SJCRH30 (cell line): ENCODE data around the gene CIAPIN1. TPM values are rescaled to one million over a fixed set of nuclear protein-coding genes. Genes with fewer than 3 reads are reported as not detected.

Source experiments
- DNase-seq, 2 experiments: peaks; one replicate each; pipeline ENCODE4 v3.0.0-alpha.2; 2015 to 2020
- H3K27ac ChIP-seq: fragments of 250-450 bp; sonication (Bioruptor Pico); 2 replicates; pipeline ENCODE4 v1.5.1; 2020; ENCODE audit warnings: mild to moderate bottlenecking, moderate library complexity
- H3K27me3 ChIP-seq: fragments of 250-450 bp; sonication (Bioruptor Pico); 2 replicates; pipeline ENCODE4 v1.5.1; 2020; ENCODE audit warnings: mild to moderate bottlenecking, moderate library complexity
- H3K36me3 ChIP-seq: fragments of 250-450 bp; sonication (Bioruptor Pico); 2 replicates; pipeline ENCODE4 v1.5.1; 2020; ENCODE audit warnings: mild to moderate bottlenecking, moderate library complexity
- H3K4me1 ChIP-seq: fragments of 250-450 bp; sonication (Bioruptor Pico); 2 replicates; pipeline ENCODE4 v1.5.1; 2020; ENCODE audit warnings: mild to moderate bottlenecking, moderate library complexity
- H3K4me3 ChIP-seq: fragments of 250-450 bp; sonication (Bioruptor Pico); 2 replicates; pipeline ENCODE4 v1.5.1; 2020; ENCODE audit warnings: mild to moderate bottlenecking, moderate library complexity
- H3K9me3 ChIP-seq: fragments of 250-450 bp; sonication (Bioruptor Pico); replicated peaks from 2 replicates; pipeline ENCODE4 v1.5.1; 2020; ENCODE audit warnings: mild to moderate bottlenecking, moderate library complexity
- total RNA-seq: library from RNA; depleted of rRNA; stranded (reverse); fragments of >200 nt; shearing (Covaris generic); gene quantifications from 2 replicates; pipeline ENCODE4 v1.2.3, GENCODE V29; 2014

The CIAPIN1 gene
- total RNA-seq, 1 experiment from 2014 or later, result 84.8 TPM

GRCh38 chr16:57479976-57480753 is 33.0 kb upstream of the CIAPIN1 start:
- Histone ChIP-seq H3K4me3 (peak overlapping the region; percentile 52), H3K27ac (no peak overlapping the region)
- peak; percentile 64 to 66 for DNase-seq

GRCh38 chr16:57479205-57479975 is 32.2 kb upstream of the CIAPIN1 start:
- peak; percentile 73 to 79 for DNase-seq
- H3K4me1 ChIP-seq, result no peaks in the 10 kb centered on the region; the same call in 1 of the 2 replicates
- peak overlapping the region; percentile 52 for H3K4me3 ChIP-seq
- no peak overlapping the region for H3K27ac ChIP-seq
- no peaks in the 10 kb centered on the region for H3K36me3 ChIP-seq
- no peaks in the 10 kb centered on the region for H3K9me3 ChIP-seq
- no peaks in the 10 kb centered on the region for H3K27me3 ChIP-seq

More at GRCh38 chr16:57479976-57480753, 33.0 kb upstream of the CIAPIN1 start:
- Histone ChIP-seq H3K4me1 (no peaks in the 10 kb centered on the region; the same call in 1 of the 2 replicates), H3K27me3 (0 out of 2 replicates have a peak, but pooled peaks cover 4% of the 10 kb centered on the region), H3K9me3 (no peaks in the 10 kb centered on the region), H3K36me3 (no peaks in the 10 kb centered on the region)

GRCh38 chr16:57478396-57479204 is 31.4 kb upstream of the CIAPIN1 start:
- no peaks in the 10 kb centered on the region; the same call in 1 of the 2 replicates for H3K4me1 ChIP-seq
- H3K36me3 ChIP-seq, result no peaks in the 10 kb centered on the region
- DNase-seq, result no peak
- H3K27me3 ChIP-seq, result no peaks in the 10 kb centered on the region
- no peaks in the 10 kb centered on the region for H3K9me3 ChIP-seq
- peak overlapping the region; percentile 52 for H3K4me3 ChIP-seq
- H3K27ac ChIP-seq, result no peak overlapping the region

- no peak for DNase-seq
- no peak overlapping the region for H3K4me3 ChIP-seq
- H3K4me1 ChIP-seq, result no peaks in the 10 kb centered on the region; the same call in 1 of the 2 replicates
- 0 out of 2 replicates have a peak, but pooled peaks cover 3% of the 10 kb centered on the region for H3K36me3 ChIP-seq
- H3K27me3 ChIP-seq, result no peaks in the 10 kb centered on the region
- no peaks in the 10 kb centered on the region for H3K9me3 ChIP-seq
- no peak overlapping the region for H3K27ac ChIP-seq
Observed at GRCh38 chr16:57477531-57478202, 30.5 kb upstream of the CIAPIN1 start.

GRCh38 chr16:57476546-57477410 is 29.6 kb upstream of the CIAPIN1 start:
- Histone ChIP-seq H3K27me3 (no peaks in the 10 kb centered on the region), H3K4me3 (no peak overlapping the region), H3K27ac (no peak overlapping the region), H3K9me3 (no peaks in the 10 kb centered on the region), H3K4me1 (no peaks in the 10 kb centered on the region; the same call in 1 of the 2 replicates), H3K36me3 (0 out of 2 replicates have a peak, but pooled peaks cover 5% of the 10 kb centered on the region)
- no peak for DNase-seq

- Histone ChIP-seq H3K36me3 (peaks cover 11% of the 10 kb centered on the region), H3K4me1 (no peaks in the 10 kb centered on the region; the same call in 1 of the 2 replicates), H3K9me3 (no peaks in the 10 kb centered on the region), H3K27me3 (no peaks in the 10 kb centered on the region), H3K27ac (no peak overlapping the region), H3K4me3 (no peak overlapping the region)
- peak; percentile 73 to 74 for DNase-seq
Observed at GRCh38 chr16:57475711-57476339, 28.6 kb upstream of the CIAPIN1 start.

GRCh38 chr16:57474671-57475661 is 27.8 kb upstream of the CIAPIN1 start:
- H3K27me3 ChIP-seq, result no peaks in the 10 kb centered on the region
- no peak overlapping the region for H3K27ac ChIP-seq
- H3K9me3 ChIP-seq, result no peaks in the 10 kb centered on the region
- H3K4me1 ChIP-seq, result no peaks in the 10 kb centered on the region; the same call in 1 of the 2 replicates
- peaks cover 20% of the 10 kb centered on the region for H3K36me3 ChIP-seq
- H3K4me3 ChIP-seq, result no peak overlapping the region
- DNase-seq, result no peak

GRCh38 chr16:57473906-57474305 is 26.7 kb upstream of the CIAPIN1 start:
- Histone ChIP-seq H3K9me3 (no peaks in the 10 kb centered on the region), H3K4me1 (no peaks in the 10 kb centered on the region; the same call in 1 of the 2 replicates), H3K4me3 (no peak overlapping the region), H3K27ac (no peak overlapping the region), H3K36me3 (peaks cover 29% of the 10 kb centered on the region), H3K27me3 (no peaks in the 10 kb centered on the region)
- DNase-seq, result no peak

- Histone ChIP-seq H3K4me1 (no peaks in the 10 kb centered on the region), H3K27me3 (no peaks in the 10 kb centered on the region), H3K4me3 (no peak overlapping the region), H3K36me3 (peaks cover 35% of the 10 kb centered on the region), H3K9me3 (no peaks in the 10 kb centered on the region), H3K27ac (no peak overlapping the region)
- no peak for DNase-seq
Observed at GRCh38 chr16:57473176-57473840, 26.1 kb upstream of the CIAPIN1 start.

GRCh38 chr16:57472665-57473060 is 25.5 kb upstream of the CIAPIN1 start:
- H3K4me1 ChIP-seq, result no peaks in the 10 kb centered on the region
- H3K9me3 ChIP-seq, result no peaks in the 10 kb centered on the region
- peaks cover 41% of the 10 kb centered on the region for H3K36me3 ChIP-seq
- no peak overlapping the region for H3K27ac ChIP-seq
- H3K27me3 ChIP-seq, result no peaks in the 10 kb centered on the region
- no peak overlapping the region for H3K4me3 ChIP-seq
- no peak for DNase-seq

GRCh38 chr16:57471852-57472664 is 24.9 kb upstream of the CIAPIN1 start:
- Histone ChIP-seq H3K27me3 (no peaks in the 10 kb centered on the region), H3K4me3 (no peak overlapping the region), H3K27ac (no peak overlapping the region), H3K9me3 (no peaks in the 10 kb centered on the region), H3K36me3 (peaks cover 47% of the 10 kb centered on the region), H3K4me1 (no peaks in the 10 kb centered on the region)
- no peak for DNase-seq
